HG03521 (cell line): ENCODE results near the gene RPS6KA5.
"Not testable (repeated sequence)": the region's sequence is repeated elsewhere in the genome, so short reads cannot be mapped to it uniquely, and the experiment has no call there.

Experiments
- ATAC-seq: cut with Tn5 transposase; IDR thresholded peaks from one replicate; pipeline ENCODE4 v1.9.1; 2021; ENCODE audit warnings: mild to moderate bottlenecking, moderate library complexity; ENCODE audit not compliant: unreplicated experiment

The RPS6KA5 gene

GRCh38 chr14:91068642-91069041 lies 8.2 kb upstream of the RPS6KA5 start:
- ATAC-seq: no peak

DNA sequence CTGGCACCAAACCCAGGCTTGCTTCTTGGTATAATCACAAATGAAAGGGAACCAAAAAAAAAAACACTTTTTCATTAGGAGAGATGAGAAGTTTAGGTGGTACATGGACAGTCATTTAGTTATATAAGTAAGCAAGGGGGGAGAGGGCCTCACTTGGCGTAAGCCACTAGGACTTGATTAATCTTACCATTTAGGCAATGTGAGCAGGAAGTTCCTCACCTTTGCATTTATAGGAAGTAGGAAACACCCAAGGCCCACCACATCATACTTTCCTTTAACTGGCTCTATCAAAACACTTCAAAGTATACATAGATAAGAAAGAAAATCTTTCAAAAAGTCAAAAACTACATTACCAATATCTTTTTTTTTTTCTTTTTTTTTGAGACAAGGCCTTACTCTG lies 6.7 kb upstream of the RPS6KA5 start:
- no peak for ATAC-seq

DNA sequence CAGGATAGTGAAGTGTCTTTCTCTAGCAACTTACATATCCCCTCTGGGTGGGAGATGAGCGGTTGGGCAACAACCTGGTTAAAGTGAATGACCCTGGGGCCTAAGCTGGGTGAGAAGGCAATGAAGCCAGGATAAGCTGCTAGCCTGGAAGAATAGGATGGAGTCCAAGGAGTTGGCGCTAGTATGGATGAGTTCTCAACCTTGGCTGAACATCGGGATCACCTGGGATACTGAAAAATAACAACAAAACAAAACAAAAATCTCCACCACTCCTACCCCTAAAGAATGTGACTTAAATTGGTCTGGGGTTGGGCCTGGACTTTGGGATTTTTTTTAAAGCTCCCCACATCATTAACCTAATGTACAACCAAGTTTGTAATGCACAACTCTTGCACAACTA lies 4.8 kb upstream of the RPS6KA5 start:
- ATAC-seq: no peak

GRCh38 chr14:91063119-91063518 lies 2.7 kb upstream of the RPS6KA5 start:
- ATAC-seq: no peak

DNA sequence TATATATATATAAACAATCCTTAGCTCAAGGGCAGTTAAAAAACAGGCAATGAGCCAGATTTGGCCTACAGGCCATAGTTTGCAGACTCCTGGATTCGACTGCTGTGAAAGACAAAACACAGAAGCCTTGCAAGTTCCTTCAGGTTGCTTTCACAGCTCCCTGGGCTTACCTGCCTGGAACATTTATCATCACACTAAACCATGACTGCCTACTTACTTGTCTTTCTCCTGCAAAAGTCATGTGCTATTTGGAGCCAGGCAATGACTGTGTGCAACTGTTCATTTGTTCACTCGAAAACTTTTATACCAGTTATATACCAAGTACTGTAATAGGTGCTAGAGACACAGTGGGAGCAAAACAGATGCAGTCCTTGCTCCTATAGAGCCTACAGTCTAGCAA lies 2.2 kb upstream of the RPS6KA5 start:
- ATAC-seq: no peak

- ATAC-seq: no peak
These were observed 831 bp upstream of the RPS6KA5 start for GRCh38 chr14:91061056-91061887.

DNA sequence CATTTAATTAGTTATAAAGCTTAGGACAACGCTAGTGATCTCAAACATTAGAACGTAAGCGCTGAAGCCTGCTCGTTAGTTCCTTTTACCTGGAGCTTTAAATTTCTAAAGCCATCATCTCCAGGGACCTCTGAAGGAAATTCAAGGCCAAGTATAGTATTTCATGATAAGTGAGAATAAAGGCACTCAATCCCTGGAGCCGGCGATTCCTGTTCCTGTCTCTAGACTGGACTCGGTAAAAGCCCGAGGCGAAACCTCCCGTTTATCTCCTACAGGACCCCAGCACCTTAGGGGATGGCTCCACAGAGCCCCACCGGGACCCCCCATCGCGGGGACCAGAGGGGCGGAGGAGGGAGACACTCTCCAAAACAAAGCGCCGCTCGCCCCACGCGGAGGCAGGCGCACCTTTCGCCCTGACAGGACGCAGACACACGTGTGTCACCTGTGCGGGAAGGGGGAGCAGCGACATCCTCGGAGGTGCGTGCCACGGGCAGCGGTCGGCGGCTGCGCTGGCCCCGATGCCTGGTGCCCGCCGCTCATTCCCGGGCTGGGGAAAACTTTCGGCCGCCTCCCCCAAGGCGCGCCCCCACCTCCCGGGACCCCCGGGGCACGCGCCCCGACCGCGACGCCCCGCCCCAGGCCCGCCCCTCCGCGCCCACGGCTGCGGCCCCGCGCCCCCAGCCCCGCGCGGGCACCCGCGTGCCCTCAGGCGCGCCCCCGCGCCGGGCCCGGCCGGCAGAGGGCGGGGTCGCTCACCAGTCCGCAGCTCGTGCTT lies 678 bp downstream of the RPS6KA5 start:
- peak; percentile 18 for ATAC-seq

- no peak for ATAC-seq
These were observed 2.3 kb downstream of the RPS6KA5 start for GRCh38 chr14:91058042-91058581.

DNA sequence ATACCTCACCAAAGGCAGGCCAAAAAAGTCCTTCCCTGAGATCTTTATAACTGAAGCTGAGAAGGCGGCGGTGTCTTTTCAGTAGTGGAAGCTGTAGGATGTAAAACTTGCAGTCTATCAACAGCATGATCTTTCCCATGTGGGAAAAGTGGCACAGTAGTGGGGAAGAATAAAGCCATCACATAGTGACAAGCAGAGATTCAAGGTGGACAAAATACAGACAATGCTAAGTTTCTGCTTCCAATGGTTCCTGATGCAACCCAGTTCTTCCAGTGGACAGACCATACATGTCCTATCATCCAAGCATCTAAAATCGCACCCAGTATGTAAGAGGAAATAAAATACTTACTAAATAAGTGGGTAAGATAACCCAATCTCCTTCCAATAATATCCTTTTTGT lies 4.1 kb downstream of the RPS6KA5 start:
- ATAC-seq: no peak

DNA sequence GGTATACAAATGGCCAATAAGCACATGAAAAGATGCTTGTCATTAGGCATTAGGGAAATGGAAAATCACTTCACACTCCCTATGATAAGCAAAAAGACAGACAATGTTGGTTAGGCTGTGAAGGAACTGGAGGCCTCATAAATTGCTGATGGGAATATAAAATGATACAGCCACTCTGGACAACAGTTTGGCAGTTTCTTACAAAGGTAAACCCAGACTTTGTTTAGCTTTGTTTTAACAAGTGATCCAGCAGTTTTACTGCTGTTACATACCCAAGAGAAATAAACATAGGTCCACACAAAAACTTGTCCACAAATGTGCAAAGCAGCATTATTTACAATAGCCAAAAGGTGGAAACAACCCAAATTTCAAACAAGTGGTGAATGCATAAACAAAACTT lies 5.4 kb downstream of the RPS6KA5 start:
- no peak for ATAC-seq

DNA sequence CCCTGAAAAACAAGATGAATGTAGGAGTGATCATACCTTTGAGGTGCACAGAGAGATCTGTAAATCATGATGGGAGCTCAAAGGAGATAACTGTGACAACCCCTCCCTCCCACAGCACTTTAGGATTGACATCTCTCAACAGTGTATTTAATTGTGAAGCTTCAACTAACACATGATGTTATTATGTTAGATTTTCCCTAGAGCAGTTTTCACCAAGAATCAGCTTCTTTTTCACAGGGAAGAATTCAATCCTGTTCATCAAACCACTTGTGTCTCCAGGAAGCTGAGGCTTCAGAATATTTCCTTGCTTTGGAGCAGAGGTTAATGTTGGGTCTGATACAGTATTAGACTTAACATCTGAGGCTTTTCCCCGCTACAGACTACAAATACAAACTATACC lies 11.8 kb downstream of the RPS6KA5 start:
- ATAC-seq: no peak

- no peak for ATAC-seq
These were observed 12.2 kb downstream of the RPS6KA5 start for GRCh38 chr14:91048265-91048664.

- ATAC-seq: no peak
These were observed 13.2 kb downstream of the RPS6KA5 start for GRCh38 chr14:91047174-91047753.

DNA sequence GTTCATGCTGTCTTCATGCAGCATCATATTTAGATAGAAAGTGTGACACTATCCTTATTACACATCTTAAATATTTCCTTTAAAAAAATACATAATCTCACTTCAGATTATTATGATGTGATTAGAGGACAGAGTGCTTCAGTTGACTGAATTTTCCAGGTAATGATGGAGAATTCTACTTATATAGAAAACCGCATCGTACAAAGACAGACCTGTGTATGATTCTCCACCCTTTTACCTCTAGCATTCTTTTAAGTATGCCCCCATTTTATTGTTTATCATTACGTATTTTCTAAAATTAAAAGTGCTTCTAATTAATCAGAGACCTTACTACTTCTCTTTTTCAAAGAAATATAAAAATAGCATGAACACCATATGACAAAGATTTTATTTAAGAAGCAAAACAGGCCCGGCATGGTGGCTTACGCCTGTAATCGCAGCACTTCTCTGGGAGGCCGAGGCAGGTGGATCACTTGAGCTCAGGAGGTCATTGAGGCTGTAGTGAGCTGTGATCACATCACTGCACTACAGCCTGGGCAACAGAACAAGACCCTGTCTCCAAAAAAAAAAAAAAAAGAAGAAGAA lies 13.9 kb downstream of the RPS6KA5 start:
- ATAC-seq: no peak

DNA sequence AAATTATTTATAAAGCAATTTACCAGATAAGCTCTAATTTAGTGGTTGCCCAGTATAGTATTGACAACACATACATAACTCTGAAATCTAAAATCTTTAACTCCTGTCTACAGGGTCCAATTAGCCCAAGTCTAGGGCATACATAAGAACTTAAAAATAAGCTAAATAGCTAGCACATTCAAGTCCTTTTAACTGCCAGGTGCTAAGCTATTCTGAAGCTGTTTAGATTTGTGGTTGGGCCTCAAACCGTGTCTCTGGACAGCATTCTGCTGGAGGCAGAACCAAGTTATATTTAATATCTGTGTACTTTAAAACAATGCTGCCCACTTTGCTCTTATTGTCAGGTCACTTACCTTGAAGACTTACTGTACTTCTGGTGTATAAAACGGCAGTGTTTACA lies 19.0 kb downstream of the RPS6KA5 start:
- no peak for ATAC-seq

GRCh38 chr14:91040545-91040944 lies 19.9 kb downstream of the RPS6KA5 start:
- no peak for ATAC-seq

DNA sequence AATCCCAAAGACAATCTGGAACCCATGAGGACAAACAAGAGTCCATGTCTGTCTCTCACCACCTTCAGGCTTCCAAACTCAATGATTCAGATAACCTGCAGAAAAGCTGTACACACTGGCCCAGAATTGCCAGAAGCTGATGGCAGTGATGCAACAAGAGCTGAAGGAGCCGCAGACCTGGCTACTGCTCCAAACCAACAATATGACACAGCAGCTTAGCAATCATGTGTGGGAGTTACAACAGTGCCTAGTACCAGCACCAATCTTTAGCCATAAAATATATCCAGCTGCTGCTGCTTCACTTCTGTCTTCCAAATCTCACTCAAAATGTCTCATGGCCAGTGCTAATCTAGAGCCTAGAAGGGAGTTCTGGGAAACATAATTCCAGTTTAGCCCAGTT lies 22.0 kb downstream of the RPS6KA5 start:
- ATAC-seq: no peak

DNA sequence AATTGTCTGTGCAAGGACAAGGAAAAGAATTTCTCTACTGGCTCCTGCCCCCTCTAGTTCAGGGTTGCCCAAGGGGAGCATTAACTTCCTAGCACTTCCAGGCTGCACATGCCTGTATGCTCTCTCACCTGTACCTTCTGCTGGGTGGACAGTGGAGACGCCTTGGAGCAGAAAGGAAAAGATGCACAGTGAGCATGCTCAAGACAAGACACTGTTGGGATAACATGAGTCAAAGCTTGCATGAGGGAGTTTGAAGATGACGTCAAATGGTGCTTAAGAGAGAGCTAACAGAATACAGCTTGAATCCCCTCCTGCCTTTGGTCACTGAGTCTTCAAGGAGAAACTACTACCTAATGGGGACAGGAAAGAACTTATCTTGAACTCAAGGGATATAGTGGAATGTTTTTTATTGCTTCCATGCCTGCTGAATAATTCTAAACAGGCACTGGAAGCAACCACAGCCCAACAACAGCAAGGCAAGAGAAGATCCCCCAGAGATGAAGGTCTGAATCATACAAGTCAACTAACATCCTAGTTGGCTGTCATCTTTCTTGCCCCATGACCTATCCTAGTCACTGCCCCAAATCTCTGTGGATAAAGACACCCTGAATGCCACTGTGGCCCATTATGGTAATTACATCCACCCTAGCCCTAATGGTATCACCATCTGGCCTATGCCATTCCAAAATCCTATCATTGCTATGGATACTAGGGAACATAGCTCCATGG lies 23.5 kb downstream of the RPS6KA5 start:
- ATAC-seq: no peak

GRCh38 chr14:91035855-91036254 lies 24.6 kb downstream of the RPS6KA5 start:
- ATAC-seq: peak; percentile 57

- ATAC-seq: not testable (repeated sequence)
These were observed 26.1 kb downstream of the RPS6KA5 start for GRCh38 chr14:91034379-91034778.

- no peak for ATAC-seq
These were observed 28.2 kb downstream of the RPS6KA5 start for GRCh38 chr14:91032248-91032647.
